NCI-H526 (cell line): Measurements from ENCODE around the gene CPHXL.

ENCODE experiments used
- DNase-seq, 2 experiments: peaks; one replicate each; lab custom pipeline; 2025; lab: John Stamatoyannopoulos, UW

CPHXL gene

GRCh38 chr16:75726390-75726789, at the start of gene CPHXL:
CPHXL (minus strand) TSS chr16:75726490; CDS start chr16:75726442, 48 bp downstream.
- DNase-seq, result no peak

GRCh38 chr16:75774197-75774596, 47.9 kb upstream of the CPHXL start:
- DNase-seq, result no peak

GRCh38 chr16:75770051-75770450, 43.8 kb upstream of the CPHXL start:
- DNase-seq, result no peak

- DNase-seq, result peak; percentile 45 to 68
Observed at GRCh38 chr16:75764154-75764768, 38.0 kb upstream of the CPHXL start.

GRCh38 chr16:75763204-75763603, 36.9 kb upstream of the CPHXL start:
- DNase-seq, result peak; percentile 1 to 2

GRCh38 chr16:75762746-75763145, 36.5 kb upstream of the CPHXL start:
- DNase-seq, result no peak

- no peak for DNase-seq
Observed at GRCh38 chr16:75761108-75761507, 34.8 kb upstream of the CPHXL start.

- DNase-seq, result no peak
Observed at GRCh38 chr16:75760018-75760519, 33.8 kb upstream of the CPHXL start.

- no peak for DNase-seq
Observed at GRCh38 chr16:75758215-75758614, 31.9 kb upstream of the CPHXL start.

- DNase-seq, result no peak
Observed at GRCh38 chr16:75754141-75754540, 27.9 kb upstream of the CPHXL start.

GRCh38 chr16:75750528-75750927, 24.2 kb upstream of the CPHXL start:
- no peak for DNase-seq

- DNase-seq, result no peak
Observed at GRCh38 chr16:75746359-75746758, 20.1 kb upstream of the CPHXL start.

- no peak for DNase-seq
Observed at GRCh38 chr16:75745823-75746222, 19.5 kb upstream of the CPHXL start.

GRCh38 chr16:75745242-75745641, 19.0 kb upstream of the CPHXL start:
- no peak for DNase-seq

GRCh38 chr16:75742424-75743047, 16.2 kb upstream of the CPHXL start:
- no peak for DNase-seq

GRCh38 chr16:75733305-75734211, 7.3 kb upstream of the CPHXL start:
- DNase-seq, result no peak

- no peak for DNase-seq
Observed at GRCh38 chr16:75732871-75733270, 6.6 kb upstream of the CPHXL start.

GRCh38 chr16:75727221-75727620, 931 bp upstream of the CPHXL start:
- DNase-seq, result no peak

- DNase-seq, result no peak
Observed at GRCh38 chr16:75718452-75718851, 7.8 kb downstream of the CPHXL start.

- DNase-seq, result no peak
Observed at GRCh38 chr16:75714661-75715060, 11.6 kb downstream of the CPHXL start.

- DNase-seq, result no peak
Observed at GRCh38 chr16:75710344-75710743, 15.9 kb downstream of the CPHXL start.

- no peak for DNase-seq
Observed at GRCh38 chr16:75703306-75703705, 23.0 kb downstream of the CPHXL start.

- DNase-seq, result no peak
Observed at GRCh38 chr16:75702242-75702641, 24.0 kb downstream of the CPHXL start.
